ENCODE measurements around the gene SEC14L2. TPM values are rescaled to one million over a fixed set of nuclear protein-coding genes. Genes with fewer than 3 reads are reported as not detected.

The SEC14L2 gene
- total and polyA plus RNA-seq, 8 donors = 8.3 to 13.4 (median 10.0) TPM

DNA sequence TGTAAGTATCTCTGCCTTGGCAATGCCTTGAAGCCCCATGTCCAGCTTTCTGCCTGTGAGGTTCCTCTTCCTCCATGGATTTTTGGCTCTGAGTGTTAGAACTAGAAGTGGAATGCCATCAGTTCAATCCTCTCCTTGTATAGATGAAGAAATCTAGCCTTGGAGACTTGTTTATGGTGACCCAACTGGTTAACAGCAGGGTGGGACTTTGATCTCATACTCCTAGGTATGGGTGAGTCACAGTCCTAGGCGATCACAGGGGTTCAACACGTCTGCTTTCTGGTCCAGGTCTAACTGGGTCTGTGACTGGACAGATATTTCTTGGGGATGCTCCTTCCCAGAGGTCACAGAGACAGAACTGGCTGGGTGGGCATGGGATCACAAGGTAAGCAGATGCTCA lies 19.6 kb downstream of the SEC14L2 start:
- intact Hi-C loops (cut with DNase I) = no loop called here
- TF ChIP-seq, protein P1, sequence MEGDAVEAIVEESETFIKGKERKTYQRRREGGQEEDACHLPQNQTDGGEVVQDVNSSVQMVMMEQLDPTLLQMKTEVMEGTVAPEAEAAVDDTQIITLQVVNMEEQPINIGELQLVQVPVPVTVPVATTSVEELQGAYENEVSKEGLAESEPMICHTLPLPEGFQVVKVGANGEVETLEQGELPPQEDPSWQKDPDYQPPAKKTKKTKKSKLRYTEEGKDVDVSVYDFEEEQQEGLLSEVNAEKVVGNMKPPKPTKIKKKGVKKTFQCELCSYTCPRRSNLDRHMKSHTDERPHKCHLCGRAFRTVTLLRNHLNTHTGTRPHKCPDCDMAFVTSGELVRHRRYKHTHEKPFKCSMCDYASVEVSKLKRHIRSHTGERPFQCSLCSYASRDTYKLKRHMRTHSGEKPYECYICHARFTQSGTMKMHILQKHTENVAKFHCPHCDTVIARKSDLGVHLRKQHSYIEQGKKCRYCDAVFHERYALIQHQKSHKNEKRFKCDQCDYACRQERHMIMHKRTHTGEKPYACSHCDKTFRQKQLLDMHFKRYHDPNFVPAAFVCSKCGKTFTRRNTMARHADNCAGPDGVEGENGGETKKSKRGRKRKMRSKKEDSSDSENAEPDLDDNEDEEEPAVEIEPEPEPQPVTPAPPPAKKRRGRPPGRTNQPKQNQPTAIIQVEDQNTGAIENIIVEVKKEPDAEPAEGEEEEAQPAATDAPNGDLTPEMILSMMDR (IDR thresholded peaks at IDR 0.05) = no peak
- Histone ChIP-seq H3K4me1 (peaks cover 0 to 8% of the 10 kb centered on the region in 2 donors), H3K27me3 (no peaks in the 10 kb centered on the region), H3K9me3 (no peaks in the 10 kb centered on the region), H3K27ac (no peak overlapping the region), H3K4me3 (no peak overlapping the region), H3K36me3 (peaks cover 0 to 44% of the 10 kb centered on the region in 2 donors)
- DNase-seq = no peak
- ATAC-seq = no peak

DNA sequence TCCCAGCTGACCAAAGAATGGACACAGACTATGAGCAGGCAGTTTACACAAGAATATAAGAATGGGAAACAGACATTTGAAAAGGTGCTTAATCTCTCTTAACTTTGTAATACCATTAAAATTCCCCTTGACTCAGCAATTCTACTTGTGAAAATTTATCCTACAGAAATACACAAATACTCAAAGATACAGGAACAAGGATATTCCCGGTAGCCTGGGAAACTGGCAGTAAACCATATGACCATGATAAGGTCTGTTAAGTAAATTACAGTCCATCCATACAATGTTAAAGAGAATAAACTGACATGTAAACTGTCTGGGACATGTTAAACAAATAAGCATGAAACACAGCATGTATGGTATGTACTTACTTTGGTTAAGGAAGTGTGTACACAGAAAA lies 20.0 kb downstream of the SEC14L2 start:
- intact Hi-C loops (cut with DNase I) = no loop called here
- Histone ChIP-seq H3K36me3 (peaks cover 0 to 44% of the 10 kb centered on the region in 2 donors), H3K4me3 (no peak overlapping the region), H3K27ac (no peak overlapping the region), H3K9me3 (no peaks in the 10 kb centered on the region), H3K27me3 (no peaks in the 10 kb centered on the region), H3K4me1 (peaks cover 0 to 12% of the 10 kb centered on the region in 2 donors)
- TF ChIP-seq, protein P1 (IDR thresholded peaks at IDR 0.05) = no peak
- ATAC-seq (no peak), DNase-seq (no peak)

DNA sequence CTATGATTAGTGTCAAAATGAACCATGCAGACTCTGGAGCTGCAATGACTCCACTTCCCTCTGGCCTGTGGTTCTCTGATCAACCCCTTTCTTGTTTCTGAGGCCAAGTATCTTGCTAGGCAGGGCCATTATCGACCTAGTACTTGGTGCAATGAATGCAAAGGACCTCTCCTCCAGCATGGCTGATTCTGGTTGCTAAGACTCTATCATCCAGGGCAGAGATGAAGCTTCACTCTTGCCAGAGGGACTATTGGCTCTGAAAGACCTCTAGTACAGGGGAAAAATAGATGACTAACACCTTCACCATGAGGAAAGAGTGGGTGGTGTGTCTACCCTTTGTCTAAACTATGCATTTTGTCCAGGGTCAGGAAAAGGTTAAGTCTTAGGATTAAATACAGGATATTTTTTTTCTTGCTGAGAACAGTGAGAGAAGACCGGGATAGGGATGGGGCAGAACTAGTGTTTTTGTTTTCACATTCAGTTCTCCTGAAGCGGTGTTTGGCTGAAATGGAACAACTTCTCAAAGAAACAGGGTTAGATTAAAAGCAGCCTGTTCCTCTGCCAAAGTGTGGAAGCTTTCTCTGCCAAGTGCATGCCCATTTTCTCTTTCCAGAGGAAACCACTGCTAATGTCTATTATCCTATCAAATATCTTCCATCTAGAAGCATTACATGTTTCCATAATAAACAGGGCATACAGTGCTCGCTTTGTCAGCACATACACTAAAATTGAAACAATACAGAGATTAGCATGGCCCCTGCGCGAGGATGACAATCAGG lies 23.7 kb downstream of the SEC14L2 start:
- intact Hi-C loops (cut with DNase I) = no loop called here
- no peak overlapping the region for H3K4me3 ChIP-seq
- H3K4me1 ChIP-seq = peaks cover 24 to 39% of the 10 kb centered on the region in 2 donors
- ATAC-seq (no peak), DNase-seq (no peak)
- TF ChIP-seq, protein P1 (IDR thresholded peaks at IDR 0.05) = no peak
- H3K9me3 ChIP-seq = no peaks in the 10 kb centered on the region
- no peak overlapping the region for H3K27ac ChIP-seq
- peaks cover 0 to 37% of the 10 kb centered on the region in 2 donors for H3K36me3 ChIP-seq
- H3K27me3 ChIP-seq = no peaks in the 10 kb centered on the region

DNA sequence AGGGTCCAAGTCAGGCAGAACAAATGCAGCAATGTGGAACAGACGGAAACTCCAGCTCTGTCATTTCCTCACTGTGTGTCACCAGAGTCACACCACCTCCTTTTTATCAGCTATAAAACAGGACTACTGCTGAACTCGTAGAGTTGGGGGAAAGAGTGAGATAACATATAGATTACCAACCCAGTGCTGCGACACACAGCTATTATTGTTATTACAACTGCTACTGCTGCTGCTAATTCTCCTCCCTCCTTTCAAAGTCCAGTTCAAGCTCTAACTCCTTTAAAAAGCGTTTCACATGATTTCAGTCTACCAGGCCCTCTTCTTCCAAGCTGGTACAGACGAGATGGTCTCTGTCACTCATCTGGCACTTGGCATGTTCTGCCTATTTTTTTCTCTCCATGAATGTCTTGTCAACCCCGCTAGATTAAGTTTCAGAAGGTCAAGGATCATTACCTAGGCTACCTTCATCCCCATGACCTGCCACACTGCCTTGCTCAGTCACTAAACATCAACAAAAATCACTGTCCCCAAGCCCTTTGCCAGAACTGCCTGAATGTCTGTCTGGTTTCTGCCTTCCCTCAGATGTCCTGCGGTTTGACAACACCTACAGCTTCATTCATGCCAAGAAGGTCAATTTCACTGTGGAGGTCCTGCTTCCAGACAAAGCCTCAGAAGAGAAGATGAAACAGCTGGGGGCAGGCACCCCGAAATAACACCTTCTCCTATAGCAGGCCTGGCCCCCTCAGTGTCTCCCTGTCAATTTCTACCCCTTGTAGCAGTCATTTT lies 25.1 kb downstream of the SEC14L2 start:
- H3K4me1 ChIP-seq = peaks cover 33 to 50% of the 10 kb centered on the region in 2 donors
- intact Hi-C loops (cut with DNase I) = no loop called here

More for the DNA sequence above, 25.1 kb downstream of the SEC14L2 start:
- TF ChIP-seq, protein P1 (IDR thresholded peaks at IDR 0.05) = no peak
- H3K27me3 ChIP-seq = no peaks in the 10 kb centered on the region
- H3K9me3 ChIP-seq = no peaks in the 10 kb centered on the region
- H3K4me3 ChIP-seq = peak overlapping the region in 1 of 2 donors; percentile 75
- peak overlapping the region; percentile 95 to 99 for H3K27ac ChIP-seq
- H3K36me3 ChIP-seq = peaks cover 0 to 25% of the 10 kb centered on the region in 2 donors
- DNase-seq (no peak), ATAC-seq (no peak)
